ENCODE data around the gene SEC24B.

- TF ChIP-seq CTCF (conservative IDR thresholded peaks at IDR 0.05; ENCODE audit: low read depth in 2 of 2) (no peak), POLR2AphosphoS5 (IDR thresholded peaks at IDR 0.05; ENCODE audit: low read depth) (no peak), EZH2phosphoT487 (IDR thresholded peaks at IDR 0.05; ENCODE audit: unreplicated experiment) (no peak), NANOG (IDR thresholded peaks at IDR 0.05; ENCODE audit: borderline replicate concordance) (no peak)
Measured at GRCh38 chr4:109385260-109385659, 48.4 kb upstream of the SEC24B start.

All from GM23338 (cell line).